Uterus (tissue), 4 donors: ENCODE data around the gene RAB11FIP3. TPM values are rescaled to one million over a fixed set of nuclear protein-coding genes. Genes with fewer than 3 reads are reported as not detected.

Source experiments
- DNase-seq, 2 donors: peaks; one replicate each; pipeline ENCODE4 v3.0.0-alpha.2; 2019 to 2020
- H3K27ac ChIP-seq, 2 donors: fragments of 200-600 bp; sonication (generic); 1 replicate in 1 of 2; 2 replicates in 1 of 2; pipeline ENCODE4 v1.5.1; 2016 to 2018
- H3K27me3 ChIP-seq, 2 donors: fragments of 200-600 bp; sonication (generic); one replicate each; pipeline ENCODE4 v1.5.1; 2018 to 2019; ENCODE audit warnings: control low read depth in 1 of 2
- H3K36me3 ChIP-seq, 2 donors: fragments of 200-600 bp; sonication (generic); one replicate each; pipeline ENCODE4 v1.5.1; 2019; ENCODE audit warnings: control low read depth in 1 of 2
- H3K4me1 ChIP-seq, 2 donors: fragments of 200-600 bp; sonication (generic); one replicate each; pipeline ENCODE4 v1.5.1; 2018 to 2019; ENCODE audit warnings: control low read depth in 1 of 2
- H3K4me3 ChIP-seq, 2 donors: fragments of 200-600 bp; sonication (generic); 1 replicate in 1 of 2; 2 replicates in 1 of 2; pipeline ENCODE4 v1.5.1; 2018 to 2019; ENCODE audit warnings: mild to moderate bottlenecking in 1 of 2
- H3K9me3 ChIP-seq, 2 donors: fragments of 200-600 bp; sonication (generic); one replicate each; pipeline ENCODE4 v1.5.1; 2019; ENCODE audit warnings: control low read depth in 1 of 2
- POLR2A ChIP-seq, 2 donors: fragments of 450-650 bp; IDR thresholded peaks; one replicate each; pipeline ENCODE4 v1.6.1; 2016; ENCODE audit warnings: antibody characterized with exemption in 2 of 2, mild to moderate bottlenecking in 1 of 2, moderate library complexity in 1 of 2
- intact Hi-C: fragments of 100-400 bp; cut with DNase I; formaldehyde crosslinking; loops from one replicate; pipeline ENCODE4 v1.15.1; 2023; ENCODE audit warnings: low total_unique reads
- total RNA-seq, 4 donors: library from RNA; depleted of rRNA in 3 of 4; stranded (reverse); fragments of >200 nt in 3 of 4; gene quantifications; one replicate each; pipeline versions ENCODE4 v1.1.0 to v1.2.4, GENCODE V29; 2014 to 2023
- TF ChIP-seq, protein P1 (sequence below), 4 experiments: fragments of 200-600 bp in 2 of 4; fragments of 450-650 bp in 2 of 4; sonication (generic) in 2 of 4; IDR thresholded peaks; one replicate each; pipeline ENCODE4 v1.5.1; 2016 to 2019; ENCODE audit warnings: antibody characterized with exemption in 4 of 4, mild to moderate bottlenecking in 2 of 4, moderate library complexity in 1 of 4
- donor health status: DM: yes; HTN: yes; CAD: no.

The RAB11FIP3 gene
- total RNA-seq, 4 donors from 2014 or later = 10.5 to 75.0 (median 49.4) TPM

- H3K36me3 ChIP-seq = no peaks in the 10 kb centered on the region
- DNase-seq = peak; percentile 80 to 92
- intact Hi-C loops = no loop called here
- no peaks in the 10 kb centered on the region for H3K9me3 ChIP-seq
- peak overlapping the region; percentile 91 for H3K27ac ChIP-seq
- TF ChIP-seq POLR2A (IDR thresholded peaks at IDR 0.05) = peak in 1 of 2 donors; percentile 12
- TF ChIP-seq, protein P1, sequence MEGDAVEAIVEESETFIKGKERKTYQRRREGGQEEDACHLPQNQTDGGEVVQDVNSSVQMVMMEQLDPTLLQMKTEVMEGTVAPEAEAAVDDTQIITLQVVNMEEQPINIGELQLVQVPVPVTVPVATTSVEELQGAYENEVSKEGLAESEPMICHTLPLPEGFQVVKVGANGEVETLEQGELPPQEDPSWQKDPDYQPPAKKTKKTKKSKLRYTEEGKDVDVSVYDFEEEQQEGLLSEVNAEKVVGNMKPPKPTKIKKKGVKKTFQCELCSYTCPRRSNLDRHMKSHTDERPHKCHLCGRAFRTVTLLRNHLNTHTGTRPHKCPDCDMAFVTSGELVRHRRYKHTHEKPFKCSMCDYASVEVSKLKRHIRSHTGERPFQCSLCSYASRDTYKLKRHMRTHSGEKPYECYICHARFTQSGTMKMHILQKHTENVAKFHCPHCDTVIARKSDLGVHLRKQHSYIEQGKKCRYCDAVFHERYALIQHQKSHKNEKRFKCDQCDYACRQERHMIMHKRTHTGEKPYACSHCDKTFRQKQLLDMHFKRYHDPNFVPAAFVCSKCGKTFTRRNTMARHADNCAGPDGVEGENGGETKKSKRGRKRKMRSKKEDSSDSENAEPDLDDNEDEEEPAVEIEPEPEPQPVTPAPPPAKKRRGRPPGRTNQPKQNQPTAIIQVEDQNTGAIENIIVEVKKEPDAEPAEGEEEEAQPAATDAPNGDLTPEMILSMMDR (IDR thresholded peaks at IDR 0.05) = no peak
- H3K4me3 ChIP-seq = peak overlapping the region; percentile 53 to 54
- H3K4me1 ChIP-seq = peaks cover 4 to 9% of the 10 kb centered on the region in 2 donors
- H3K27me3 ChIP-seq = no peaks in the 10 kb centered on the region
These were observed 1.3 kb upstream of the RAB11FIP3 start for GRCh38 chr16:424033-424622.

GRCh38 chr16:424623-425081, 797 bp upstream of the RAB11FIP3 start:
- peak; percentile 44 to 65 for DNase-seq
- TF ChIP-seq POLR2A (IDR thresholded peaks at IDR 0.05) = no peak
- TF ChIP-seq, protein P1 (IDR thresholded peaks at IDR 0.05) = no peak

GRCh38 chr16:425740-426114, 278 bp downstream of the RAB11FIP3 start:
- Histone ChIP-seq H3K9me3 (no peaks in the 10 kb centered on the region), H3K27me3 (no peaks in the 10 kb centered on the region), H3K4me3 (peak overlapping the region; percentile 53 to 54), H3K36me3 (no peaks in the 10 kb centered on the region), H3K4me1 (peaks cover 4 to 9% of the 10 kb centered on the region in 2 donors), H3K27ac (peak overlapping the region; percentile 91)
- DNase-seq = no peak
- intact Hi-C loops = no loop called here
- TF ChIP-seq POLR2A (IDR thresholded peaks at IDR 0.05) = no peak
- TF ChIP-seq, protein P1 (IDR thresholded peaks at IDR 0.05) = no peak

More at GRCh38 chr16:424623-425081, 797 bp upstream of the RAB11FIP3 start:
- intact Hi-C loops = no loop called here
- Histone ChIP-seq H3K27me3 (no peaks in the 10 kb centered on the region), H3K9me3 (no peaks in the 10 kb centered on the region), H3K4me1 (peaks cover 4 to 9% of the 10 kb centered on the region in 2 donors), H3K27ac (peak overlapping the region; percentile 91), H3K36me3 (no peaks in the 10 kb centered on the region), H3K4me3 (peak overlapping the region; percentile 53 to 54)

- Histone ChIP-seq H3K4me3 (peak overlapping the region; percentile 53 to 54), H3K4me1 (peaks cover 4 to 9% of the 10 kb centered on the region in 2 donors), H3K9me3 (no peaks in the 10 kb centered on the region), H3K36me3 (no peaks in the 10 kb centered on the region), H3K27me3 (no peaks in the 10 kb centered on the region), H3K27ac (peak overlapping the region in 1 of 2 donors; percentile 91)
- intact Hi-C loops = no loop called here
- DNase-seq = no peak
- TF ChIP-seq POLR2A (IDR thresholded peaks at IDR 0.05) = no peak
- TF ChIP-seq, protein P1 (IDR thresholded peaks at IDR 0.05) = no peak
These were observed 861 bp downstream of the RAB11FIP3 start for GRCh38 chr16:426115-426905.

DNA sequence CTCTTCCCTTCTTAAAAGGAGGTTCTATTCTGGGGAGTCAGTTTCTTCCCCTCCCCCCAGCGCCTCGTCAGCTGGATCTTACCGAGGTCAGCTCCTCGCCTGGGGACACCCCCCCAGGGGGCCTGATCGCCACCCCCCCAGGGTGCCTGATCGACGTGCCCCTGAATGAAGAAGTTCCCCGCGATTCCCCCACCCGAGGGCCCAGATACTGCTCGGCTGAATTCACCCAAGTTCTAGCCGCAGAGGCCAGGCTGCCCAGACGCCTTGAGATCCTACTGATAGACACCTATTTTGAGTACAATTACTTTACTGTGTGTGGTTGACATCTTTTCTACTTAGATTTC, 1.4 kb downstream of the RAB11FIP3 start:
- no peaks in the 10 kb centered on the region for H3K27me3 ChIP-seq
- no peaks in the 10 kb centered on the region for H3K9me3 ChIP-seq
- peaks cover 4 to 9% of the 10 kb centered on the region in 2 donors for H3K4me1 ChIP-seq
- no peak overlapping the region for H3K27ac ChIP-seq
- no peak for DNase-seq
- H3K36me3 ChIP-seq = no peaks in the 10 kb centered on the region
- TF ChIP-seq, protein P1 (IDR thresholded peaks at IDR 0.05) = no peak
- TF ChIP-seq POLR2A (IDR thresholded peaks at IDR 0.05) = no peak
- peak overlapping the region; percentile 53 to 54 for H3K4me3 ChIP-seq
- intact Hi-C loops = no loop called here
